GM12878 (cell line): ENCODE measurements around the gene SLC12A4. TPM values are rescaled to one million over a fixed set of nuclear protein-coding genes. Genes with fewer than 3 reads are reported as not detected.
"Not testable (repeated sequence)": the region's sequence is repeated elsewhere in the genome, so short reads cannot be mapped to it uniquely, and the experiment has no call there.

Experiments
- ATAC-seq: fragments of 200-7000 bp; cut with Tn5 transposase; 3 replicates; pipeline ENCODE4 v1.9.1; 2020; ENCODE audit warnings: mild to moderate bottlenecking, moderate library complexity
- BruUV-seq: library from RNA; stranded (reverse); fragments of 400-500 nt; replicated peaks from 2 replicates; lab custom pipeline; 2021; lab: Mats Ljungman, UMichigan
- CTCF ChIA-PET: fragments of 300-600 bp; sonication (Branson Sonifier 250); formaldehyde crosslinking; extraction: SDS; loops from one replicate; lab custom pipeline; 2021; ENCODE audit warnings: inconsistent platforms; lab: Yijun Ruan, JAX
- POLR2A ChIA-PET: fragments of 350-600 bp; formaldehyde crosslinking; extraction: SDS; loops from one replicate; lab custom pipeline; 2021; ENCODE audit warnings: inconsistent platforms; lab: Charles Lee
- RAD21 ChIA-PET: fragments of 300-600 bp; sonication (Branson Sonifier 250); formaldehyde crosslinking; loops from one replicate; lab custom pipeline; 2023; ENCODE audit warnings: antibody characterized with exemption; ENCODE audit not compliant: unreplicated experiment; lab: Charles Lee
- SMC1A ChIA-PET: fragments of 300-600 bp; sonication (Branson Sonifier 250); formaldehyde crosslinking; loops from one replicate; lab custom pipeline; 2023; ENCODE audit not compliant: unreplicated experiment, uncharacterized antibody; lab: Charles Lee
- DNase-seq: peaks from one replicate; pipeline ENCODE4 v3.0.0-alpha.2; 2011; ENCODE audit warnings: low read depth, low spot score
- FAIRE-seq: peaks from 3 replicates; lab custom pipeline; 2011; peaks lifted over from hg19 to GRCh38; lab: Jason Lieb, UNC
- H2AFZ ChIP-seq: 2 replicates; pipeline ENCODE4 v1.6.0; 2011; ENCODE audit warnings: low read depth, low read length, control low read depth; ENCODE audit not compliant: control insufficient read depth
- H3K27ac ChIP-seq: 2 replicates; pipeline ENCODE4 v1.5.1; 2011; ENCODE audit warnings: control low read depth; ENCODE audit not compliant: control insufficient read depth, insufficient read depth
- H3K27me3 ChIP-seq, 2 experiments: replicated peaks in 1 of 2; 2 replicates each; pipeline versions ENCODE4 v1.6.0 to v1.6.1; 2011; ENCODE audit warnings: low read length in 1 of 2; ENCODE audit not compliant: control insufficient read depth in 2 of 2, insufficient read depth in 2 of 2
- H3K36me3 ChIP-seq, 2 experiments: 2 replicates each; pipeline ENCODE4 v1.5.1; 2011; ENCODE audit warnings: low read length in 1 of 2; ENCODE audit not compliant: control insufficient read depth in 2 of 2, insufficient read depth in 2 of 2
- H3K4me1 ChIP-seq: 2 replicates; pipeline ENCODE4 v1.6.1; 2011; ENCODE audit warnings: mild to moderate bottlenecking, low read length, moderate library complexity, mixed read lengths; ENCODE audit not compliant: control insufficient read depth, insufficient read depth
- H3K4me2 ChIP-seq: 2 replicates; pipeline ENCODE4 v1.6.0; 2011; ENCODE audit warnings: control low read depth; ENCODE audit not compliant: control insufficient read depth, insufficient read depth
- H3K4me3 ChIP-seq: fragments of 200-600 bp; sonication (generic); 2 replicates; pipeline ENCODE4 v1.5.1; 2016
- H3K79me2 ChIP-seq: 2 replicates; pipeline ENCODE4 v1.6.0; 2011; ENCODE audit warnings: low read length; ENCODE audit not compliant: control insufficient read depth, insufficient read depth
- H3K9ac ChIP-seq: 2 replicates; pipeline ENCODE4 v1.8.0; 2011; ENCODE audit warnings: low read length, control low read depth, mixed read lengths; ENCODE audit not compliant: control insufficient read depth, insufficient read depth
- H3K9me3 ChIP-seq: replicated peaks from 3 replicates; pipeline ENCODE4 v1.5.1; 2011; ENCODE audit warnings: mild to moderate bottlenecking, low read length; ENCODE audit not compliant: control insufficient read depth, insufficient read depth
- H4K20me1 ChIP-seq: 2 replicates; pipeline ENCODE4 v1.6.0; 2011; ENCODE audit not compliant: control insufficient read depth, insufficient read depth
- NFYB ChIP-seq: IDR thresholded peaks from 2 replicates; pipeline ENCODE4 v1.6.1; 2011; ENCODE audit warnings: low read depth, mild to moderate bottlenecking, low read length, improper control_type of control experiment, moderate library complexity; ENCODE audit not compliant: insufficient read depth
- RUNX3 ChIP-seq: IDR thresholded peaks from 2 replicates; pipeline ENCODE4 v1.6.1; 2012; ENCODE audit warnings: low read length, inconsistent platforms
- SPI1 ChIP-seq: IDR thresholded peaks from 2 replicates; pipeline ENCODE4 v1.6.1; 2011; ENCODE audit warnings: low read depth, mild to moderate bottlenecking, low read length, moderate library complexity, borderline replicate concordance; ENCODE audit not compliant: insufficient read depth
- WGBS: methylation state at CpG from one replicate; pipeline ENCODE4 v1.1.6; 2016; ENCODE audit warnings: low lambda C conversion rate; ENCODE audit not compliant: insufficient replicate concordance, insufficient coverage; ENCODE audit errors: missing lambda C conversion rate; 5-methylcytosine and 5-hydroxymethylcytosine counted together
- in situ Hi-C: fragments of 300-500 bp; cut with MboI; formaldehyde crosslinking; loops from 9 replicates; pipeline ENCODE4 v1.14.3; 2018; ENCODE audit warnings: mixed read lengths
- intact Hi-C: fragments of 100-400 bp; cut with micrococcal nuclease; formaldehyde crosslinking; loops from one replicate; pipeline ENCODE4 v1.14.2; 2022; ENCODE audit not compliant: unreplicated experiment
- polyA plus RNA-seq, 11 experiments: library from polyadenylated mRNA; depleted of rRNA in 4 of 11; unstranded in 6 of 11; stranded (reverse) in 5 of 11; fragments of >200 nt; fragmentation: Nextera tagmentation in 4 of 11; fragmentation: Illumina TruSeq in 1 of 11; extraction: Ambion mirVana in 4 of 11; extraction: Trizol in 1 of 11; gene quantifications; 1 replicate in 1 of 11; 2 replicates in 10 of 11; pipeline versions ENCODE4 v1.2.1 to v1.2.3, GENCODE V29; 2011 to 2016; ENCODE audit warnings: inconsistent platforms in 2 of 11, missing spikeins in 2 of 11, low read depth in 1 of 11
- total RNA-seq, 4 experiments: library from RNA; depleted of rRNA in 3 of 4; stranded (reverse); fragments of >200 nt in 3 of 4; fragmentation: Illumina TruSeq in 1 of 4; extraction: Trizol in 1 of 4; gene quantifications; 2 replicates each; pipeline versions ENCODE4 v1.2.1 to v1.2.3, GENCODE V29; 2013 to 2021

The SLC12A4 gene
- total and polyA plus RNA-seq, 10 of the 15 experiments (the other 5 are each of a cell fraction or from before 2014, with no cell fraction given): 0.95 to 39.9 (median 14.2) TPM

GRCh38 chr16:67998779-67999688 lies 30.6 kb upstream of the SLC12A4 start, which contains the start of gene DPEP2:
Gene DPEP2 (minus strand): TSS chr16:67999484. CDS start chr16:67993212, 6,272 bp downstream.
- in situ Hi-C loops, BruUV-seq: not testable (repeated sequence)
- SMC1A ChIA-PET: interaction anchor here (0.6 to 1.5 kb wide), 2 partner anchors 13 to 62 kb away, joined by 3 read pairs; no protein-coding TSS in a partner anchor

GRCh38 chr16:67998231-67998778 lies 29.9 kb upstream of the SLC12A4 start:
- DNase-seq, H3K4me2 ChIP-seq, H3K9me3 ChIP-seq, H4K20me1 ChIP-seq, BruUV-seq, H3K27me3 ChIP-seq, in situ Hi-C loops, H3K36me3 ChIP-seq, H3K4me3 ChIP-seq, H2AFZ ChIP-seq, intact Hi-C loops, H3K27ac ChIP-seq, ATAC-seq, FAIRE-seq, H3K79me2 ChIP-seq, H3K9ac ChIP-seq: not testable (repeated sequence)
- ChIA-PET SMC1A (interaction anchor here (1.5 kb wide), 1 partner anchor 63 kb away, joined by 3 read pairs; no protein-coding TSS in a partner anchor), RAD21 (interaction anchor here (1.5 kb wide), 1 partner anchor 43 kb away, joined by 3 read pairs; no protein-coding TSS in a partner anchor), POLR2A (interaction anchor here (0.6 kb wide), 1 partner anchor 97 kb away, joined by 3 read pairs; no protein-coding TSS in a partner anchor), CTCF (interaction anchor here (0.9 to 1.1 kb wide), 3 partner anchors 24 to 94 kb away, joined by 3 to 6 read pairs (median 6); partner anchors contain the start of genes DDX28 and DUS2)
- WGBS: 96% methylated on average over 20 of the region's 36 CpGs
- peaks cover 32% of the 10 kb centered on the region for H3K4me1 ChIP-seq

More at GRCh38 chr16:67998779-67999688, 30.6 kb upstream of the SLC12A4 start, which contains the start of gene DPEP2:
- intact Hi-C loops, H3K9ac ChIP-seq, H3K36me3 ChIP-seq, H3K27me3 ChIP-seq, FAIRE-seq, H4K20me1 ChIP-seq, H3K79me2 ChIP-seq, H3K4me3 ChIP-seq, DNase-seq, H3K9me3 ChIP-seq, H3K27ac ChIP-seq: not testable (repeated sequence)
- RAD21 ChIA-PET: interaction anchor here (1.5 kb wide), 1 partner anchor 42 kb away, joined by 3 read pairs; no protein-coding TSS in a partner anchor
- CTCF ChIA-PET: interaction anchor here (0.9 to 1.1 kb wide), 3 partner anchors 23 to 94 kb away, joined by 3 to 6 read pairs (median 6); partner anchors contain the start of genes DDX28 and DUS2
- TF ChIP-seq RUNX3 (0 out of 2 replicates have a peak, but pooled peaks have one; percentile 1), NFYB (peak; percentile 68), SPI1 (peak; percentile 62; the same call in 1 of the 2 replicates)
- Histone ChIP-seq H2AFZ (peak within 1 kb of the TSS; percentile 79), H3K4me2 (0 out of 2 replicates have a peak within 1 kb of the TSS, but pooled peaks have one; percentile 33), H3K4me1 (peaks cover 26% of the 10 kb centered on the region)
- 57% methylated on average over 18 of the region's 18 CpGs for WGBS
- ATAC-seq: peak; percentile 44
- POLR2A ChIA-PET: interaction anchor here (0.6 kb wide), 1 partner anchor 97 kb away, joined by 3 read pairs; no protein-coding TSS in a partner anchor
